Body of pancreas (tissue), 4 donors: ENCODE results near the gene ETV3.

Experiments used
- CTCF ChIP-seq, 7 experiments: fragments of 450-650 bp in 4 of 7; fragments of 200-600 bp in 3 of 7; sonication (generic) in 3 of 7; IDR thresholded peaks; one replicate each; pipeline ENCODE4 v1.5.1; 2016 to 2019; ENCODE audit warnings: antibody characterized with exemption in 7 of 7
- POLR2A ChIP-seq, 3 donors: fragments of 450-650 bp; IDR thresholded peaks; one replicate each; pipeline ENCODE4 v1.6.1; 2016; ENCODE audit warnings: antibody characterized with exemption in 3 of 3, mild to moderate bottlenecking in 2 of 3

- no peak for TF ChIP-seq CTCF (IDR thresholded peaks at IDR 0.05)
- TF ChIP-seq POLR2A (IDR thresholded peaks at IDR 0.05) = no peak
Observed at GRCh38 chr1:157119448-157119847, 18.7 kb downstream of the ETV3 start.
